ENCODE results near the gene PPP2R2C.

PPP2R2C gene

DNA sequence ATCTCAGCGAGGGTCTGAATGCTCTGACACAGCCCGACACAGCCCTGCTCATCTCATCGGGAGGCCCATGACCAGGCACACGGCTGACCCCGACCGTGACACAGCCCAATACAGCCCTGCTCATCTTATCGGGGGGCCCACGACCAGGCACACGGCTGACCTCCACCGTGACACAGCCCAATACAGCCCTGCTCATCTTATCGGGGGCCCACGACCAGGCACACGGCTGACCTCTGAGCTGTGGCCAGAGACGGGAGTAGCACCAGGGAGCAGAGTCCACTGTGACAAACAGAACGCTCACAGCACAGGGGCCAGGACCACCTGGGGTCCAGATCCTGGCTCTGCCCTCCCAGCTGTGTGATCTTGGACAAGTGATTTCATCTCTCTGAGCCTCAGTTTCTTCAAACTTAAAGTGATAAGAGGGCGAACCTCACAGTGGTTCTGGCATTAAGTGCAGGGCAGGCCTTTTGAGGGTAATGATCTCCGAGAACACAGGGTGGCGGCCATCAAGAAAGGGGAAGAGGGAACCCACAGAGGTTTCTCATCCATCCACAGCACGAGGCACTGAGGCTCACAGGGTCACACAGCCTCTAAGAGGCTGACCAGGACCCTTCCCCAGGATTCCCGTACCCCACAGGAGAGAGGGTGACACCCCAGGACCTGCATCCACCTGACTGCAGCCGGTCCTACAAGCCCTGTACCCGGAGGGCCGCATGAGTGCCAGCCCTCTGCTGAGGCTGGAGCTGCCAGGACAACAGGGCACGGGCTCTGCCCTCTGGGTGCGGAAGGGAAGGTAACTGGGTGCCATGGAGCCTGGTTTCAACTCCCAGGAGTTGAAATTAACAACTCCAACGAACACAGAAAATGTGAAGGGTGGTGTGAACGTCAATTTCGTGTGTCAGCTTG lies 142.7 kb downstream of the PPP2R2C start:
- DNase-seq (ENCODE audit: low spot score), result no peak

DNA sequence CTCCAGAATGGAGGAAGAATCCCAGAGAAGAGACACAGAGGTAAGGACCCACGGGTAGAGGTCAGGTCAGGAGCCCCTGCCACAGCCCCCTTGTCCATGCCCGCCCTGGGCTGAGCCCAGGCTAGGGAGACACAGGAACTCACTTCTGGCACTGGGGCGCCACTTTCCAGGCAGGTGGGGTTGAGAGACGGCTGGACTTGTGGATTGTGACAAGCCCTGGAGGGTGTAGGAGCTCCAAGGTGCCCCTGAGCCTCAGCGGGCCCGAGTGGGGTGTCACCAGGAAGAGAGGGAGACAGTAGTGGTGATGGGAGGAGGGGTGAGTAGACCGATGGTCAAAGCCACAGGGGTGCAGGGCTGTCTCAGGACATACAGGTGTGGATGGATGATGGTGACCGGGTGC lies 143.9 kb downstream of the PPP2R2C start:
- no peak for DNase-seq (ENCODE audit: low spot score)

DNA sequence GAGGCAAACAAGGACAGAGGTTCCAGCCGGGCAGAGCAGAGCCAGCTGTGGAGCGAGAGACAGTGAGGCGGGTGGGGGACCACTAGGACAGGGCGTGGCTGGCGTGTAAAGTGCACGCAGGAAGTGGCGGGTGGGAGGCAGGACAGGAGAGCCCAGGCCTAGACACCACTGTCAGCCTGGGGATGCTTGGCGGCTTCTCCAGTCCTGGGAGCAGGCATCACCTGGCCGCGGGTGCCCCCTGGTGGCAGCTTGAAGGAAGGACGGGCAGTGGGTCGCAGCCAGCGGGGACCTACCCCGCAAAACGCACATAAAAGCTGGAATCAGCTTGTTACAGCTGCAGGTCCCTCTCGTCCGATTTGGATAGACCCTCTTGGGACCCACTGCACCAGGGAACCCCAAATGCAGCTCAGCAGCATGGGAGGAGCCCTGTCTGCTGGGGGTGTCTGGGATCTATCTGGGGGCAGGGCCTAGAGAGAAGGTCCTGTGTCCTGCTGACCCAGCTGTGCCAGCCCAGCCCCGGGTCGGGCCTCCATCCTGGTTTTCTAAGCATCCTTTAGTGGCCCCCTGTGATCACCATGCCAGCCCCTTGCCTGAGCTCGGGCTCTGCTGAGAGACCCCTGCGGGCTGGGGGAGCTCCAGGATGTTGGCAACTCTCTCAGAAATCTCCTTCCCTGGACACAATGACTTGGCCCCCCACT lies 145.0 kb downstream of the PPP2R2C start:
- DNase-seq (ENCODE audit: low spot score), result peak; percentile 69

DNA sequence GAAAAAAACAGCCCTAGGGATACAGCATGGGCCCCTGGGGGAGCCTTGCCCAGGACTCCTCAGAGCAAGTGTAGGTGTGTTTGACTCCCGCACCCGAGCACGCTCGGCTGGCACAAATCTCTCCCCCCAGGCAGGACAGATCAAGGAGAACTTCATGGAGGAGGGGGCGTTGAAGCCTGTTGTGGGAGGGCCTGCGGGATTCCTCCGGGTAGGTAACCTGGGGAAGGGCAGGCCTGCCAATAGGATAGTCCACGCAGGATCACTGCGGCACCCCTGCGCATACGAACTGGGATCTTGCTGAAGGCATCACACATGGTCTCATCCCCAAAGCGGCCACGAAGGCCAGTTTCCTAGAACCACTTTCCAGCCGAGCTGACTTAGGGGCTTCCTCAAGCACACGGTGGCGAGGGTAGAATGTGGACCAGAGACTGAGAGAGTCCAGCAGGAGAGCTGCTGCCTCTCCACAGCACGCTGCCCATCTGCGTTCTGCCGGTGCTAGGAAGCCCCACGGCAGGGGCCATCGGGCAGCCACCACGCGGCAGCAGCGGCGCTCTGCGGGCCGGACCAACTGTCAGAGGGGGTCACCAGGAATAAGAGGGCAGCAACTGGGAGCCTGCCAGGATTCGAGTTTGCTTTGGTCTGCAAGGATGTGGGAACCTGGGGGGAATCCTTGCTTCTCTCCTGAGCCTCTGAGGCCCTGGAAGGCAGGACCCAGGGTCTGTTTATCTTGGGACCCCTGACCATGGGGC lies 145.9 kb downstream of the PPP2R2C start:
- no peak for DNase-seq (ENCODE audit: low spot score)

DNA sequence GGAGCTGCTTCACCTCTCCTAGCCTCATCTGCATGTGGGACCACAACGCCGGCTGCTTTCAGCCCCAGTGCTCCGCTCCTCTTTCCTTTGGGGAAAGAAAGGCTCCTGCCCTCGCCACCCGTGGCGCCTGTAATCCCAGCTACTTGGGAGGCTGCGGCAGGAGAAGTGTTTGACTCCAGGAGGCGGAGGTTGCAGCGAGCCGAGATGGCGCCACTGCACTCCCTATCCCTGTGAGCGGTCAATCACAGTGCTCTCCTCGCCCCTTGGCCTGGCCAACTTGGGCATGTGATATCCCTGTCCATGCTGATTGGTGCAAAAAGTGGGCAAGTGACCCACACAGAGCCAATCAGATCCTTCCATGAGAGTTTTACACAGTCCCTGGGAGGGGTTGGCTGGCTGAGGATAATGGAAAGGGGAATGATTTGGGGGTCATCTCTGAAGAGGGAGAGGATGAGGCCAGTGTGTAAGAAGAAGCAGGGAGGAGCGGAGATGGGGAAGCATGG lies 146.6 kb downstream of the PPP2R2C start:
- no peak for DNase-seq (ENCODE audit: low spot score)

DNA sequence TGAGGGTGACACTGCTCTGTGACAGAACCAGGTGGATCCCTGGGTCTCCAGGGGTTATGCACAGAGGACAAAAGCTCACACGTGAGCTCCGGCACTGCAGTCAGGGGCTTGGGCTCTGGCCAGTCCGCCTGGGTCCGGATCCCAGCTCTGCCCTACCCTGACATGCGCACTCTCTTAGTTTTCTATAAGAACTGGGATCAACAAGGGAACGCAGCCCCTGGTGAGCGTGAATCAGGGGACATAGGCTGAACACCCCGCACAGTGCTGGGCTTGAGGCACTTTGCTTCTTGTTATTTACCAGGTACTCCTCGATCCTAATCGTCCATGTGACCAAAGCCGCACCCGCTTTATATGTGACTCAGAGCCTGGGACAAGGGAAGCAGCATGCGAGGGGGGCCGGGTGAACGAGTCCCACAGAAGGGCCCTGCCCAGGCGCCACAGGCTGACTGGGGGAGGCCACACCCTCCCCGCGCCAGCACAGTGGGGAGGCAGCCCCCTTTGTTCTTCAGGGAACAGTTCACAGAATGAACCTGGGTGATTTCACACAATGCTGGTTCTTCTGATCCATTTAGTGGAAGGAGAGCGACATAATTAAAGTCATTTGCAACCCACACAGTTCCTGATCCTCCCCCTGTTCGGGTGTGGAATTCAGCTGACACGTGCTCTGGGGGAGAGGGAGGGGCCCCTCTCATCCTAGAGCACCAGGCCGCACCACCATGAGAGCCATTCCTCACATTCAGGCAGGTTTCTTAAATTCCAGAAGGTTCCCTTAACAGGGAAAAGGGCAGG lies 147.2 kb downstream of the PPP2R2C start:
- no peak for DNase-seq (ENCODE audit: low spot score)

DNA sequence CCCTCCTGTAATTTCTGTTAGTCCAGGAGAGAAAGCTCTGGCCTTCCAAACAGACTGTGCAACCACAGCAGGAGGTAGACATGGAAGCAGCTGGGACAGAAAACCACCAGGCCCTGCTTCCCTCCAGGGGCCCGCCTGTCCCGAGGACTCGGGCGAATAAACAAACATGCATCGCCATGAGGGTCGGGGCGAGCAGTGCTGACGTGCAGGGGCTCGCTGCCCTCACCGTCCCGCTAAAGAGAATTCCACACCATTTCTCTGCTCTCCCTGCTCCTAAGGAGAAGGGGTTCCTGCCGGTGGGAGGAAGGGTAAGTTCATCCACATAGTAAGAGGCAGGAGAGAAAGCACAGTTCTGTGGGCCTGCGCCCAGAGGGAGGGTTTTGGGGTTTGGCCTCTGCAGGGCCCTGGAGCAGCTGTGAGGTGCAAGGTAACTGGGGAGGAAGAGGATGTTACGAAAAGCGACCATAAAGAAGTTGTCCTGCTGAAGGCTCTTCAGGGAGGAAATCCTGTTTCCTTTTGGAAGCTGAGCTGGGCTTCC lies 147.9 kb downstream of the PPP2R2C start:
- no peak for DNase-seq (ENCODE audit: low spot score)

DNA sequence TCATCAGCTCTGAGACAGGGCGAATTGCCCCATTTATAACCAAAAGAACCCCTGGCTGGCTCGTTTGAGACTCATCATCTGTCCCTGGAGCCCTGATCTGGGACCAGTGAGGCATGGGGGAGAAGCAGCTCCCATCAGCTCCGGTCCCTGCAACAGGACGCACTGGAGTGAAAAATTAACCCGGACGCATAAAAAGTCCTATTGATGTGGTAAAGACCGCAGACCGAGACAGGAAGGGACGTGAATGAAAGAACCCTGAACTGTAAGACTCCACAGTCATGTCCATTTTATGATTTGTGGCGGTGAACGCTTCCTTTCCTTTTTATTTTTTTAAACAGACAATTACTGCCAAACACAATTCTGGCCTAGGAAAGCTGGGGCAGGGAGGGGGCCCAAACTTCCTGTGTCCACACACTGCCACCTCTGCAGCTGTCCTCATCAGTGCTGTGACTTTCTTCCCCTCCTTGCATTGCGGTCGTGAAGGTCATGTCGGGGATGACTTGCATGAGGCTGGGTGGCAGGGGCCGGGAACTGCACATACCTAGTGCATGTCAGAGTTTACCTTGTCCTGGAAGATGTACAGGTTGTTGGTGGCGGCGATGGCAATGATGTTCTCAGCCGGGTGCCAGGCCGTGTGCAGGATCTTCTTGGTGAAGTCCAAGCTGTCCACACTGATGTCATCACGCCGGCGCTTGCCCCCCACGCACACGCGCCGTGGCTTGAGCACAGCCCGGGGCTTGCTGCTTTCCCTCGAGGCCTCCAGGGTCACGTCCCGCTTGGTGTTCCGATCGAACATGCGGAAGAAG lies 149.4 kb downstream of the PPP2R2C start:
- no peak for DNase-seq (ENCODE audit: low spot score)

DNA sequence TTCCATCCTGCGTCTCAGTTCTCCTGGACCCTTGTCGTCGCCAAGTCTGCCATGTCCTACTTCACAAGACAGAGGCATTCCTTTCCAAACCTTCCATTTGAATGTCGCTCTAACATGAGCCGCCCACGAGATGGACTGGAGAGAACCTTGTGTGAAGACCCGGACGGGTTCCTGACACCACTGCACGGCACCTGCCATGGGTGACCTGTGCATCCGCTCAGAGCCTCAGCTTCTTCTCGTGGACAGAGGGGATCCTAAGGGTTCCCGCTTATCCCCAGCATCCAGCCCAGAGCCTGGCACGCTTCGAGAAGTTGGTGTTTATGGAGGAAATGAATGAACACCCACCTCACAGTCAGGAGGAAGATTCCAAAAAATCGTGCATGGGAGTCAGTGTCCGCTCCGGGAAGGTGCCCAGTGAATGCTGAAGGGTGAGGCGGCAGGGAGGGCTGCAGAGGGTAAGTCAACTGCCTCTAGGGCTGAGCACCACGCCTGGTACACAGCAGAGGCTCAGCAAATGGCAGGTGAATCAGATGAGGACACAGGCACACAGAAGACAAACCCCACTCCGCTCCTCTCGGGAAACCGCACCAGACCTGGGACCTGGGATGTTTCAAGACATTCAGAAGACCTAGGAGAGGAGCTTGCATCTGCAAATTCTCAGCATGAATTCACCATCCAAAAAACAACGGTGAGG lies 150.2 kb downstream of the PPP2R2C start:
- no peak for DNase-seq (ENCODE audit: low spot score)

DNA sequence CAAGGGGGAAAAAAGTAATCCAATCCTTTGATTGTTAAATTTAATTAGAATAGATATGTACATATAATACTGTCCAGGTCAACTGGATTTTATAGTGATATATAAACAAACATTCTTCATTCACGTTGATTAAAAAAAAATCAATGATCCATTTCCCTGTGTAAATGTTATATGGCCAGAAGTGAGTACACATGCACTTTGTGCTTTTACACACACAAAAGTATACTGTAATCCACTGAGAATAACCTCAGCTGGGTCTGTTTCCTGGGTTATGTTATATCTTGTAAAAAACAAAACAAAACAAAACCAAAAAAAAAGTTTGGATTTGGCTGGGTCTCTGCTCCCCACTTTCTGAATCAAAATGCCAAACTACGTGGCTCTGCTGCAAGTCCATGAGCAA lies 151.1 kb downstream of the PPP2R2C start:
- no peak for DNase-seq (ENCODE audit: low spot score)

DNA sequence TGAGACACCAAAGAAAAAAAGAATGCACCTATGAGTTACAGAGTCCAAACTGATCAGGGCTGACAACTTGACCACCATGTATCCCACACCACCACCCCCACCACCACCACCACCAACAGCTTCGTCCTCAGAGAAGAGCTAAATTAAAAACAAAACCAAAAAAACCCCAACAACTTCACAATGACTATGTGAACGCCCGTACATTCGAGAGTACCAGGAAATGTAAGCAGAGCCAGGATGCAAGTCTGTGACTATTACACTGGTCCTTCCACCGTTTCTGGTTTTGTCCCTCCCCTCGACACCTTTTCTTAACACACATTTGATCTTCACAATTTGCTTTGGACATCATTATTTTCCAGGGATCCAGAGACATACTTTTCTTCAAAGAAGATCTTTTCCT lies 151.8 kb downstream of the PPP2R2C start:
- no peak for DNase-seq (ENCODE audit: low spot score)

DNA sequence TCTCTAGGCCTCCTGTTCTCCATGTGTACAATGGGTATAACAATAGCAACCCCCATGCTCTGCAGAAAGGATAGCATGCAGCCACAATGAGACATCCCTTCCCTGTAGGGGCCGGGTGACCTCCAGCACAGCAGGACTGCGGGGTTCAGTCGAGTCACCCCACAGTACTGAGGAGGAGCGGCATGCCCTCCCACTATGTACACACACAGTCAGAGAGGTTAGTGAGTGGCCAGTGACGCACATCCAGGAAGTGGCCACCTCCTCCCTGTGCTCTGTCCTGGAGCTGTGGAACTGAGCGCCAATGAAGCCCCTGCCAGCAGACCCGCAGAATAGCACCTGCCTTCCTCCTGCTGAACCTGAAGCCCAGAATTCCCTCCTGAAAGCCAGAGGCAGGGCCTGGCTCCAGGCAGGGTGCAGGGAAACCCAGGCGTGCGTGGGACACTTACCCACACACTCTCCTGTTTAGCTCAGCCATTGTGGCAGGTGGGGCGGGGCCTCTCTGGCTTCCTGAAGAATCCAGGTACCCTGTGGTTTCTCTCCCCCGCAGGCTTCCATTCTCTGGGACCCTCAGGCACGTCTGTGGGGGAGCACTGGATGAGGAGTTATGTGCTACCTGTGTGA lies 152.8 kb downstream of the PPP2R2C start:
- no peak for DNase-seq (ENCODE audit: low spot score)

DNA sequence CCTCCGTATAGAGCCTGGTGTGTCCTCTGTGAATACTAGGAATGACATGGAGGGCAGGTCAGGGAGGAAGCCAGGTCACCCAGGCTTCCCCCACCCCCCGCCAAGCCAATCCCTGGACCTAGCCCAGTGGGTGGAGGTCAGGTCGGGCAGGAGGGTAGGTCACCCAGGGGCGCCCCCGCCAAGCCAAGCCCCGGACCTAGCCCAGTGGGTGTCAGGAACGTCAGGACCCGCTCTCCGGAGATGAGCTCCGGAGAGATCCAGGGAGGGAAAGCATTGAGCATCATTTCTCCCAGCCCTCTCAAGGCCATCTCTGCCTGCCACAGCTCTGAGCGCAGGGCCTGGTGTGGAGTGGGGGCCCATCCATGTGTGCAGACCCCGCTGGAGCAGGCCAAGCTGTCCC lies 154.2 kb downstream of the PPP2R2C start:
- no peak for DNase-seq (ENCODE audit: low spot score)

DNA sequence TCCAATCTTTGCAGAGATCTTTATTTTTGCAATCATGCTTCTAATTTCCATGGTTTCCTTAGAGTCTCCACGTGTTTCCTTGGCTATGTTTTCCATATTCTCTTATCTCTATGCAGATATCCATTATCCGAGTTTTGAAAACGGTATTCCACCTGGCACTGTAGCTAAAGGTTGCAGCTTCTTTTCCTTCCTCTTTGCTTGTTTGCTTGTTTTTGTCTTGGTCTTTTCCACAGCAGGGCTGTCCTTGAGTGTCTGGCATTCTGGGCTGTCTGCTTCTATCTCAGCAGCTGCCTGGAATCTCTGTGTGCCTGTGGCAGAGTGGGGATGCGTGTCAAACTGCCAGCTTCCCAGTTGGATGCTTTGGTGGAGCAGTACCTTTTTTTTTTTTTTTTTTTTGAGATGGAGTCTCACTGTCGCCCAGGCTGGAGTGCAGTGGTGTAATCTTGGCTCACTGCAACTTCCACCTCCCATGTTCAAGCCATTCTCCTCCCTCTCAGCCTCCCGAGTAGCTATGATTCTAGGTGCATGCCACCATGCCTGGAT lies 155.9 kb downstream of the PPP2R2C start:
- no peak for DNase-seq (ENCODE audit: low spot score)

DNA sequence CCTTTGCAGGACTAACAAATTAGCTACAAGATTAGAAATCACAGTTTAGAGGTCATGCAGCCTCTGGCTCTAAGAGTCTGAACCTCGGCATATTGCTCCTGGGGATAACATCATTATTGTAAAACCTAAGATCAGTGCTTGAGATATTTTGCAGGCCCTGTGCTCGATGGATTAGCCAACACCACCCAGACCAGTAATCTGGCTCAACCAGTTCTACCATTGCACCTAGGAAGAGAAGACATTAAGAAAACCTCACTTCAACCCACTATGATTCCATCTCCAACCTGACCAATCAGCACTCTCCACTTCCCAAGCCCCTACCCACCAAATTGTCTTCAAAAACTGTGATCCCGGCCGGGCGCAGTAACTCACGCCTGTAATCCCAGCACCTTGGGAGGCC lies 159.2 kb downstream of the PPP2R2C start:
- DNase-seq (ENCODE audit: low spot score), result no peak

DNA sequence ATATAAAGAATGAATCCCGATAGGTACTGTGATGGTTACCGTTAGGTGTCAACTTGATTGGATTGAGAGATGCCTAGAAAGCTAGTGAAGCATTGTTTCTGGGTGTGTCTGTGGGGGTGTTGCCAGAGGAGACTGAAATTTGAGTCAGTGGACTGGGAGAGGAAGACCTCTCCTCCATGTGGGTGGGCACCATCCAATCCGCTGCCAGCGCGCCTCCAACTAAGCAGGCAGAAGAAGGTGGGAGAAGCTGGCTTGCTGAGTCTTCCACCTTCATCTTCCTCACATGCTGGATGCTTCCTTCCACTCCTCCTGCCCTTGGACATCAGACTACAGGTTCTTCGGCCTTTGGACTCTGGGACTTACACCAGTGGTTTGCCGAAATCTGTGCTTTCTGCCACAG lies 162.6 kb downstream of the PPP2R2C start:
- DNase-seq (ENCODE audit: low spot score), result no peak

DNA sequence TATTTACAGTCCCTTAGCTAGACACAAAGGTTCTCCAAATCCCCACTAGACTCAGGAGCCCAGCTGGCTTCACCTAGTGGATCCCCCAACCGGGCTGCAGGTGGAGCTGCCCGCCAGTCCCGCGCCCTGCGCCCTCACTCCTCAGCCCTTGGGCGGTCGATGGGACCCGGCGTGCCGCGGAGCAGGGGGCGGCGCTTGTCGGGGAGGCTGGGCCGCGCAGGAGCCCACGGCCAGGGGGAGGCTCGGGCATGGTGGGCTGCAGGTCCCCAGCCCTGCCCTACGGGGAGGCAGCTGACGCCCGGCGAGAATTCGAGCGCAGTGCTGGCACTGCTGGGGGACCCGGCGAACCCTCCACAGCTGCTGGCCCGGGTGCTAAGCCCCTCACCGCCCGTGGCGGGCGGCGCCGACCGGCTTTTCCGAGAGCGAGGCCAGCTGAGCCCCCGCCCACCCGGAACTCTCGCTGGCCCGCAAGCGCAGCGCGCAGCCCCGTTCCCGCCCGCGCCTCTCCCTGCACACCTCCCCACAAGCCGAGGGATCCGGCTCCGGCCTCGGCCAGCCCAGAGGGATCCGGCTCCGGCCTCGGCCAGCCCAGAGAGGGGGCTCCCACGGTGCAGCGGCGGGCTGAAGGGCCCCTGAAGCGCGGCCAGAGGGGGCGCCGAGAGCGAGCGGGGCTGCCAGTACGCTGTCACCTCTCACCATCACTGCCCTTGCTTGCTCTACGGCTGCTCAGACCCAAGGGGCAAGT lies 163.3 kb downstream of the PPP2R2C start:
- no peak for DNase-seq (ENCODE audit: low spot score)

DNA sequence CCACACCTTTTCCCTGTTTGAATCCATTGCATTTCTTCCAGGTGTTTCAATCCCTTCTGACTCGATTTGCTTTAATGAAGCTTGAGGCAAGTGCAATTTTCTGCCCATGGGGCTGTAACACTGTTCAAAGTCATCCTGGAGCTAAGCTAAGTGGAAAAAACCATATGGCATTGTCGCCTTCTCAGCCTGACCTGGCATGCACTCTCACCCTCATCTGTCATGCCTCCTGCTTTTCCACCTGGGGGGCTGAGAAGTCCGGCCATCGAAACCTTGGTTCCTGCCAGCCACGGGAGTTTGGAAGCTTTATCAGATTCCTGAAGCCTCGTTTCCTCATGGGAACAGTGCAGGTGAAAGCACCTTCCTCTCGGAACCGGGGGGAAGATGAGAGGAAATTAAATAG lies 164.5 kb downstream of the PPP2R2C start:
- no peak for DNase-seq (ENCODE audit: low spot score)

DNA sequence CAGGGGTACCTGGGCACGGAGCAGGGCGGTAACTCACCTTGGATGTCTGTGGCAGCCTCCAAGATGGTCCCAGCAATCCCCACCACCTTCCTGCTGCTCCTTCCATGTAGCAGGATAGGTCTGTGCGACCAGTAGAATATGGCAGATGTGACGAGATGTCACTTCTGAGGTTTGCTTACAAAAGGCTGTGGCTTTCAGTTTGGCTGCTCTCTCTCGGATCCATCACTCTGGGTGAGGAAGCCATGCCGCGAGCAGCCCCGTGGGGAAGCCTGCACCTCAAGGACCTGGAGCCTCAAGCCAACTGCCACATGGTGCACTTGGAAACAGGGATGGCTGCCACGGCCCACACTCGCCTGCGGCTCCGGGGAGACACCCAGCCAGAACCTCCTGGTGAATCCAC lies 165.2 kb downstream of the PPP2R2C start:
- DNase-seq (ENCODE audit: low spot score), result no peak
